Globus pallidus (tissue), 1 donor: ENCODE data around the gene UGT1A6.
"Not testable (repeated sequence)": the region's sequence is repeated elsewhere in the genome, so short reads cannot be mapped to it uniquely, and the experiment has no call there.

Experiments used
- DNase-seq: peaks from one replicate; pipeline ENCODE4 v3.0.0-alpha.2; 2015; ENCODE audit warnings: low spot score

The UGT1A6 gene

DNA sequence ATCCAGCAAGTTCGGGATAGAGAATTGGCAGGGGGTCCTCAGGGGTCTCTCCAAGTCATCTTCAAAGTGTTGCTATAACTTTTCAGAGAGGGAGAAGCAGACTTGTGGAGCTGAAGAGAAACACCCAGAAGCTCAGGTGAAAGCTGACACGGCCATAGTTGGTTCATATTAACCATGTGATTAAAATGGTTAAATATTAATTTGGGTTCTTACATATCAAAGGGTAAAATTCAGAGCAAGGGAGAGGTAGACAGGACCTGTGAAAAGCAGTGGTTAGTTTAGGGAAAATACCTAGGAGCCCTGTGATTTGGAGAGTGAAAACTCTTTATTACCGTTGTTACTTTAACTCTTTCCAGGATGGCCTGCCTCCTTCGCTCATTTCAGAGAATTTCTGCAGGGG lies at the start of gene UGT1A6:
Gene UGT1A6, plus strand, starts transcription at position 243 of the 400 bp plus-strand sequence. Its CDS starts 115 bp downstream, at position 358.
- no peak for DNase-seq

GRCh38 chr2:233643128-233643527 lies 49.6 kb upstream of the UGT1A6 start:
- DNase-seq = no peak

- DNase-seq = not testable (repeated sequence)
Measured at GRCh38 chr2:233646033-233646432, 46.7 kb upstream of the UGT1A6 start.

GRCh38 chr2:233650981-233651380 lies 41.7 kb upstream of the UGT1A6 start:
- no peak for DNase-seq

DNA sequence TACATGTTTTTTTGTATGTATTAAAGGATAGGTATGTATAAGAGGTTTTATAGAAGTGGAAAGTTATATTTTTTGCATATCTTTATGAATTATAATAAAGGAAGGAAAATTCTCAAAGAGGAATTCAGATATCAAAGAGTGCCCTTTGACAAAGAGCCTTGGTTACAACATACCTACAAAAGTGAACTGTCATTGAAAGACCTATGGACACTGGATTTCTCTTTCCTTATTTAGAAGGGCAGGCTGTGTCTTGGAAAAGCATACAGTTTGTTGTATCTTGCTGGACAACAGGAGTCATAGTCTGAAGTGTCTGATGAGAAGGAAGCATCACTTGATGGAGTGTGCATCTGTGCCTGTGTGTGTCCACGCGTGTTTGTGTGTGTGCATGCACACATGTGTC lies 41.3 kb upstream of the UGT1A6 start:
- DNase-seq = no peak

GRCh38 chr2:233654501-233654900 lies 38.2 kb upstream of the UGT1A6 start:
- no peak for DNase-seq

- no peak for DNase-seq
Measured at GRCh38 chr2:233655043-233655442, 37.6 kb upstream of the UGT1A6 start.

DNA sequence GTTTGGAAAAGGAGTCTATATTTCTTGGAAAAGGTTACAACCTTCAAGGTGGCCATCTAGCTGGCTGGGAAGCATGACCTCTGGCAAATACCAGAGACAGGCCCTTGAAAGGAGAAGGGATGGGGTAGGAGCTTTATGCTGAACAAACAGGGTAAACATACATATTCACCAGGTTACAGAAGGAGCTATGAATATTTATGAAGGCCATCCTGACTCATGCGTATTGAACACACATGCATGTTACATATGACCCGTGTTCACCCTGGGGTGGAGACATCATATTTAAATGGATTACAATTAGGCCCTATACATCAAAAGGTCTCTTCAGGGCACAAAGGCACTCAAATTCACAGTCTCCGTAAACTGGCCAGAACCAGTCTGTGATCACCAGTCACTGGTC lies 36.7 kb upstream of the UGT1A6 start:
- DNase-seq = not testable (repeated sequence)

DNA sequence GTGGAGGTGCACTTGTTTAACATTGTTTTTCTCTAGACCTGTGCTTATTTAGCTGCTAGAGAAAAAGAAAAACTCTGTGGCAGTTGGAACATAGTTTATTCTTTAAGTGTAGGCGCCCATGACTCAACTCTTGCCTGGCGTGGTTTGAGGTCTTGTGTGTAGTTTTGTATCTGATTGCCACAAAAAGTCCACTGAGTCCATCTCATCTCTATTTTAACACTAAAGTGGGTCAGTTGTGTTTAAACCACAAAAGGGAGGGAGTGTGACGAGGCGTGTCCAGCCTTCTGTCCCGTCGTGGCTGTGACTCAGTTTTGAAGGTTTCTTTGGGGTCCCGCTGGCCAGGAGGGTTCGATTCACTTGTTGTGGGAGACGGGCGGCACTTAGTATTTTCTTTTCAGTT lies 36.2 kb upstream of the UGT1A6 start:
- DNase-seq = no peak

DNA sequence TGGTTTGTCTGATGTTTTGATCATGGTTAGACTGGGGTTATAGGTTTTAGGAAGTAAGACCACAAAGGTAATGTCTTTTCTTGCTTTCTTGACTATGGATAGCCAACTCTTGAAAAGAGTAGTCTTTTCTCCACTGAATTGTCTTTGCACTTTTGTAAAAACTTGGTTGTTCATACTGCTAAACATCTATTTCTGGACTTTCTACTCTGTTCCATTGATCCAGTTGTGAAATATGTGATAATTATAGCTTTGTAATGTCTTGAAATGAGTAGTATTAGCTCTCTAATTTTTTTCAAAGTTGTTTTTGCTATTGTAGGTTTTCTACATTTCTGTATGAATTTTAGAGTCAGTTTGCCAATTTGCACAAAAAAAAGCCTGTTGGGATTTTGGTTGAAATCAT lies 34.1 kb upstream of the UGT1A6 start:
- no peak for DNase-seq

GRCh38 chr2:233663911-233664310 lies 28.8 kb upstream of the UGT1A6 start:
- DNase-seq = no peak

GRCh38 chr2:233668605-233669260 lies 24.0 kb upstream of the UGT1A6 start:
- DNase-seq = no peak

DNA sequence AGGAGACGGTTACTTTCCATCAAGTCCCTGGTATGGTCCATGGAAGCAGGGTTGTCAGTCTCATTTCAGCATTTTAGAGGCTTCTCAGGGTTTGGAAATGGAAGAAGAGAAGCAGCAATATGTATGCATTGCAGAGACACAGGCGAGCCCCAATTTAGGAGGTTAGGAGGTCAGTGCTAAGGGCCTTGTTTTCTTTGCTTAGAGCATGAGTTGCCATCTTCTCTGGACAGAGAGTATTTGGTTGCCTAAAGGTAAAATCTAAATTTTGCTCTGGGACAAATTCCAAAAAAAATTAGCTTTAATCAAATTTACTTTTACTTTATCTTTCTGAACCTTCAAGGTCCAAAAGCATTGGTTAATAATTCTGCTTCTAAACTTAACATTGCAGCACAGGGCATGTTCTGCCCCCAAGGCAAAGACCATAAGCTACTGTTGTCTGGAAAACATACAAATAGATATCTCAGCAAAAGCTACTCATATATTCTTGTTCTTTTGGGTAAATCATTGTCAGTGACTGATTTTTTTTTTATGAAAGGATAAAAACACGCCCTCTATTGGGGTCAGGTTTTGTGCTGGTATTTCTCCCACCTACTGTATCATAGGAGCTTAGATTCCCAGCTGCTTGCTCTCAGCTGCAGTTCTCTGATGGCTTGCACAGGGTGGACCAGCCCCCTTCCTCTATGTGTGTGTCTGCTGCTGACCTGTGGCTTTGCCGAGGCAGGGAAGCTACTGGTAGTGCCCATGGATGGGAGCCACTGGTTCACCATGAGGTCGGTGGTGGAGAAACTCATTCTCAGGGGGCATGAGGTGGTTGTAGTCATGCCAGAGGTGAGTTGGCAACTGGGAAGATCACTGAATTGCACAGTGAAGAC lies 21.2 kb upstream of the UGT1A6 start, which contains the start of gene UGT1A9:
Gene UGT1A9, plus strand, starts transcription at position 609 of the 872 bp plus-strand sequence. Its CDS starts 37 bp downstream, at position 646.
- no peak for DNase-seq

GRCh38 chr2:233672886-233673285 lies 19.8 kb upstream of the UGT1A6 start:
- DNase-seq = no peak

GRCh38 chr2:233673896-233674295 lies 18.8 kb upstream of the UGT1A6 start:
- no peak for DNase-seq

DNA sequence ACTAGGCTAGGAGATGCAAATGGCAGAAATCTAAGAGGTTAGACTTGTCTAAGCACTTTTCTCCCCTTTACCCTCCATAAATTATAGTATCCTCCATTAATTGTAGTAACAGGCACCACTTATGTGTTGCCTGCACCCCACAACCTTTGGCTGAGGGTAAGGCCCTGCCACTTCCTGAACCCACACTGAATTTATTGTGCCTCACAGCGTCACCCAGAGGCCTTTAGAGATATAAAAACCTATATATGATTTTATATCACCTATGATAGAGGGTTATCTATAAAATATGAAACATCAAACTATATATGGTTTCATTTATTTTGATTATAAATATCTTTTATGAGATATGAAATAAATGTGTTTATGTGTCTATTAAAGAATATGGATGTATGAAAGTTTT lies 18.4 kb upstream of the UGT1A6 start:
- no peak for DNase-seq

DNA sequence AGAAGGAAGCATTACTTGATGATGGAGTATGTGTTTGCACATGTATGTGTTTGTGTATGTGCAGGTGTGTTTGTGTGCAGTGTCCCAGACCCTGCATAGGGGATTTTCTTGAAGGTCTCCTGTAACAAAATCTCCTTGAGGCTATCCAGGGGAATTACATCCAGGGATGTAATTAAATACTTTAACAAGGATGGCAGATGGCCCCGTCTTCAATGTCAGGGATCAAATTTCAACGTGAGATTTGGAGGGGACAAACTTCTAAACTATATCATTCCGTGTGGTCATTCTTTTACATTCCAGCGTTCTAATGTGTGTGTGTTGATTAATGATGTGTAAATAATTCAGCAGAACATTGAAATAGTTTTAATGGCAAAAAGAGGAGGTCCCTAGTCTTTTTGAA lies 17.7 kb upstream of the UGT1A6 start:
- no peak for DNase-seq

- DNase-seq = no peak
Measured at GRCh38 chr2:233676046-233676445, 16.6 kb upstream of the UGT1A6 start.

- DNase-seq = no peak
Measured at GRCh38 chr2:233679196-233679595, 13.5 kb upstream of the UGT1A6 start.

GRCh38 chr2:233680361-233681045 lies 12.2 kb upstream of the UGT1A6 start:
- no peak for DNase-seq

DNA sequence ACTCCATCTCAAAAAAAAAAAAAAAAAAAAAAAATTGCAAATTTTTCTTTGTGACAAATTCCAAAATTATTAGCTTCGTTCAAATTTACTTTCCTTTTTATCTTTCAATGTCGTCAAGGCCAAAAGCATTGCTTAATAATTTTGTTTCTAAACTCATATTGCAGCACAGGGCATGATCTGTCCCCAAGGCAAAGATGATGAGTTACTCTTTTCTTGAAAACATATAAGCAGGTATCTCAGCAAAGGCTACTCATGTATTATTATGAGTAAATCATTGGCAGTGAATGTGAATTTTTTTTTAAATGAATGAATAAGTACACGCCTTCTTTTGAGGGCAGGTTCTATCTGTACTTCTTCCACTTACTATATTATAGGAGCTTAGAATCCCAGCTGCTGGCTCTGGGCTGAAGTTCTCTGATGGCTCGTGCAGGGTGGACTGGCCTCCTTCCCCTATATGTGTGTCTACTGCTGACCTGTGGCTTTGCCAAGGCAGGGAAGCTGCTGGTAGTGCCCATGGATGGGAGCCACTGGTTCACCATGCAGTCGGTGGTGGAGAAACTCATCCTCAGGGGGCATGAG lies 11.1 kb upstream of the UGT1A6 start, which contains the start of gene UGT1A7:
Gene UGT1A7, plus strand, starts transcription at position 381 of the 579 bp plus-strand sequence. Its CDS starts 37 bp downstream, at position 418.
- no peak for DNase-seq

GRCh38 chr2:233684640-233685039 lies 8.1 kb upstream of the UGT1A6 start:
- no peak for DNase-seq
